T-helper 1 cell treated with Interleukin-12 subunit alpha and Interleukin-12 subunit beta and Interleukin-4 antibody, amounts not matched to agents 30 μg/mL and 1 μg/mL, for 36 hours (primary cell): Measurements from ENCODE around the gene CLIC1.

ENCODE experiments used
- H3K27ac Mint-ChIP-seq: one replicate; pipeline ENCODE4 v1.8.0; 2021; ENCODE audit warnings: mild to moderate bottlenecking, mixed read lengths
- H3K27me3 Mint-ChIP-seq: one replicate; pipeline ENCODE4 v1.8.0; 2021; ENCODE audit warnings: low read depth, mixed read lengths
- H3K36me3 Mint-ChIP-seq: one replicate; pipeline ENCODE4 v1.8.0; 2021; ENCODE audit warnings: low read depth, mixed read lengths
- H3K4me1 Mint-ChIP-seq: one replicate; pipeline ENCODE4 v1.8.0; 2021; ENCODE audit warnings: low read depth, mixed read lengths
- H3K4me3 Mint-ChIP-seq: one replicate; pipeline ENCODE4 v1.8.0; 2021; ENCODE audit warnings: mild to moderate bottlenecking, moderate library complexity, mixed read lengths
- H3K9me3 Mint-ChIP-seq: one replicate; pipeline ENCODE4 v1.8.0; 2021; ENCODE audit warnings: mixed read lengths

CLIC1 gene

GRCh38 chr6:31761343-31761742, 25.0 kb upstream of the CLIC1 start:
- peaks cover 21% of the 10 kb centered on the region for H3K4me1 Mint-ChIP-seq
- H3K27ac Mint-ChIP-seq = no peak overlapping the region
- no peak overlapping the region for H3K4me3 Mint-ChIP-seq
- peaks cover 19% of the 10 kb centered on the region for H3K36me3 Mint-ChIP-seq
- H3K9me3 Mint-ChIP-seq = no peaks in the 10 kb centered on the region
- H3K27me3 Mint-ChIP-seq = no peaks in the 10 kb centered on the region

GRCh38 chr6:31760790-31761189, 24.5 kb upstream of the CLIC1 start:
- Mint-ChIP-seq H3K9me3 (no peaks in the 10 kb centered on the region), H3K4me3 (no peak overlapping the region), H3K27ac (no peak overlapping the region), H3K27me3 (no peaks in the 10 kb centered on the region), H3K36me3 (peaks cover 19% of the 10 kb centered on the region), H3K4me1 (peaks cover 21% of the 10 kb centered on the region)

GRCh38 chr6:31758281-31758680, 22.0 kb upstream of the CLIC1 start:
- Mint-ChIP-seq H3K27me3 (no peaks in the 10 kb centered on the region), H3K9me3 (no peaks in the 10 kb centered on the region), H3K27ac (no peak overlapping the region), H3K4me3 (no peak overlapping the region), H3K4me1 (peaks cover 9% of the 10 kb centered on the region), H3K36me3 (peaks cover 16% of the 10 kb centered on the region)

GRCh38 chr6:31752739-31753319, 16.5 kb upstream of the CLIC1 start:
- Mint-ChIP-seq H3K36me3 (peaks cover 8% of the 10 kb centered on the region), H3K4me3 (no peak overlapping the region), H3K27me3 (no peaks in the 10 kb centered on the region), H3K27ac (no peak overlapping the region), H3K4me1 (peaks cover 2% of the 10 kb centered on the region), H3K9me3 (no peaks in the 10 kb centered on the region)

- Mint-ChIP-seq H3K4me3 (no peak overlapping the region), H3K27ac (no peak overlapping the region), H3K9me3 (no peaks in the 10 kb centered on the region), H3K36me3 (peaks cover 11% of the 10 kb centered on the region), H3K4me1 (peaks cover 2% of the 10 kb centered on the region), H3K27me3 (no peaks in the 10 kb centered on the region)
These were observed 14.2 kb upstream of the CLIC1 start for GRCh38 chr6:31750411-31751022.

GRCh38 chr6:31749301-31750036, 13.1 kb upstream of the CLIC1 start:
- Mint-ChIP-seq H3K4me1 (peaks cover 5% of the 10 kb centered on the region), H3K36me3 (peaks cover 16% of the 10 kb centered on the region), H3K27ac (no peak overlapping the region), H3K9me3 (no peaks in the 10 kb centered on the region), H3K4me3 (no peak overlapping the region), H3K27me3 (no peaks in the 10 kb centered on the region)

- Mint-ChIP-seq H3K27ac (no peak overlapping the region), H3K27me3 (no peaks in the 10 kb centered on the region), H3K36me3 (peaks cover 29% of the 10 kb centered on the region), H3K9me3 (no peaks in the 10 kb centered on the region), H3K4me1 (peaks cover 28% of the 10 kb centered on the region), H3K4me3 (no peak overlapping the region)
These were observed 8.1 kb upstream of the CLIC1 start for GRCh38 chr6:31744422-31744821.

GRCh38 chr6:31742894-31743293, 6.6 kb upstream of the CLIC1 start:
- Mint-ChIP-seq H3K9me3 (no peaks in the 10 kb centered on the region), H3K4me3 (no peak overlapping the region), H3K4me1 (peaks cover 43% of the 10 kb centered on the region), H3K27ac (no peak overlapping the region), H3K27me3 (no peaks in the 10 kb centered on the region), H3K36me3 (peaks cover 27% of the 10 kb centered on the region)

GRCh38 chr6:31741815-31742214, 5.5 kb upstream of the CLIC1 start:
- Mint-ChIP-seq H3K27me3 (no peaks in the 10 kb centered on the region), H3K36me3 (peaks cover 24% of the 10 kb centered on the region), H3K4me3 (peak overlapping the region; percentile 73), H3K27ac (peak overlapping the region; percentile 58), H3K4me1 (peaks cover 54% of the 10 kb centered on the region), H3K9me3 (no peaks in the 10 kb centered on the region)

- no peaks in the 10 kb centered on the region for H3K9me3 Mint-ChIP-seq
- H3K4me3 Mint-ChIP-seq = peak overlapping the region; percentile 96
- no peaks in the 10 kb centered on the region for H3K27me3 Mint-ChIP-seq
- peak overlapping the region; percentile 93 for H3K27ac Mint-ChIP-seq
- H3K36me3 Mint-ChIP-seq = peaks cover 29% of the 10 kb centered on the region
- H3K4me1 Mint-ChIP-seq = peaks cover 59% of the 10 kb centered on the region
These were observed 4.3 kb upstream of the CLIC1 start for GRCh38 chr6:31740397-31741223.

- no peaks in the 10 kb centered on the region for H3K27me3 Mint-ChIP-seq
- no peaks in the 10 kb centered on the region for H3K9me3 Mint-ChIP-seq
- H3K27ac Mint-ChIP-seq = peak within 1 kb of the TSS; percentile 93
- peak within 1 kb of the TSS; percentile 100 for H3K4me3 Mint-ChIP-seq
- H3K4me1 Mint-ChIP-seq = peaks cover 55% of the 10 kb centered on the region
- H3K36me3 Mint-ChIP-seq = peaks cover 30% of the 10 kb centered on the region
These were observed 3.5 kb upstream of the CLIC1 start, which contains the start of gene MSH5 for GRCh38 chr6:31739639-31740396. Gene MSH5, plus strand, starts transcription at chr6:31740005. Its CDS starts 462 bp downstream, at chr6:31740467.

- H3K4me1 Mint-ChIP-seq = peaks cover 64% of the 10 kb centered on the region
- peak overlapping the region; percentile 93 for H3K27ac Mint-ChIP-seq
- H3K9me3 Mint-ChIP-seq = no peaks in the 10 kb centered on the region
- no peaks in the 10 kb centered on the region for H3K27me3 Mint-ChIP-seq
- peaks cover 39% of the 10 kb centered on the region for H3K36me3 Mint-ChIP-seq
- H3K4me3 Mint-ChIP-seq = peak overlapping the region; percentile 100
These were observed 2.0 kb upstream of the CLIC1 start for GRCh38 chr6:31737991-31738979.
